Left ventricle myocardium inferior (tissue), 1 donor: ENCODE data around the gene KCNG2. TPM values are rescaled to one million over a fixed set of nuclear protein-coding genes. Genes with fewer than 3 reads are reported as not detected.

Experiments used
- DNase-seq: peaks from one replicate; pipeline ENCODE4 v3.0.0-alpha.2; 2020
- H3K27ac ChIP-seq: fragments of 200-600 bp; replicated peaks from 2 replicates; pipeline ENCODE4 v1.8.0; 2021
- H3K27me3 ChIP-seq: fragments of 200-600 bp; 2 replicates; pipeline ENCODE4 v1.8.0; 2021; ENCODE audit warnings: low read depth
- H3K36me3 ChIP-seq: fragments of 200-600 bp; 2 replicates; pipeline ENCODE4 v1.8.0; 2021
- H3K4me1 ChIP-seq: fragments of 200-600 bp; 2 replicates; pipeline ENCODE4 v1.8.0; 2021
- H3K4me3 ChIP-seq: fragments of 200-600 bp; 2 replicates; pipeline ENCODE4 v1.8.0; 2021; ENCODE audit warnings: mild to moderate bottlenecking, moderate library complexity
- H3K9me3 ChIP-seq: fragments of 200-600 bp; replicated peaks from 2 replicates; pipeline ENCODE4 v1.8.0; 2021
- CTCF ChIP-seq: fragments of 200-600 bp; IDR thresholded peaks from 2 replicates; pipeline ENCODE4 v1.8.0; 2021; ENCODE audit warnings: antibody characterized with exemption, mild to moderate bottlenecking, borderline replicate concordance
- intact Hi-C: fragments of 100-400 bp; cut with micrococcal nuclease; formaldehyde crosslinking; loops from one replicate; pipeline ENCODE4 v1.11.0; 2022
- total RNA-seq: library from RNA; stranded (reverse); fragmentation: NEBNext Ultra II Directional; extraction: Animal tissue kit (Norgen Biotek cat#: 25700); gene quantifications from one replicate; pipeline ENCODE4 v1.2.1, GENCODE V29; 2021
- donor health status: DM: no; HTN: yes; CAD: no; lungs with severe emphysema.

Gene KCNG2
- total RNA-seq, 1 donor from 2014 or later: not detected

- no peak for DNase-seq
- no peak overlapping the region for H3K27ac ChIP-seq
- peaks cover 19% of the 10 kb centered on the region for H3K4me1 ChIP-seq
- no peak for TF ChIP-seq CTCF
- no peak overlapping the region for H3K4me3 ChIP-seq
- H3K27me3 ChIP-seq: no peaks in the 10 kb centered on the region
- peaks cover 6% of the 10 kb centered on the region for H3K9me3 ChIP-seq
- H3K36me3 ChIP-seq: peaks cover 17% of the 10 kb centered on the region
- intact Hi-C loops: no loop called here
Observed at GRCh38 chr18:79923896-79924585, 126.3 kb downstream of the KCNG2 start.

DNA sequence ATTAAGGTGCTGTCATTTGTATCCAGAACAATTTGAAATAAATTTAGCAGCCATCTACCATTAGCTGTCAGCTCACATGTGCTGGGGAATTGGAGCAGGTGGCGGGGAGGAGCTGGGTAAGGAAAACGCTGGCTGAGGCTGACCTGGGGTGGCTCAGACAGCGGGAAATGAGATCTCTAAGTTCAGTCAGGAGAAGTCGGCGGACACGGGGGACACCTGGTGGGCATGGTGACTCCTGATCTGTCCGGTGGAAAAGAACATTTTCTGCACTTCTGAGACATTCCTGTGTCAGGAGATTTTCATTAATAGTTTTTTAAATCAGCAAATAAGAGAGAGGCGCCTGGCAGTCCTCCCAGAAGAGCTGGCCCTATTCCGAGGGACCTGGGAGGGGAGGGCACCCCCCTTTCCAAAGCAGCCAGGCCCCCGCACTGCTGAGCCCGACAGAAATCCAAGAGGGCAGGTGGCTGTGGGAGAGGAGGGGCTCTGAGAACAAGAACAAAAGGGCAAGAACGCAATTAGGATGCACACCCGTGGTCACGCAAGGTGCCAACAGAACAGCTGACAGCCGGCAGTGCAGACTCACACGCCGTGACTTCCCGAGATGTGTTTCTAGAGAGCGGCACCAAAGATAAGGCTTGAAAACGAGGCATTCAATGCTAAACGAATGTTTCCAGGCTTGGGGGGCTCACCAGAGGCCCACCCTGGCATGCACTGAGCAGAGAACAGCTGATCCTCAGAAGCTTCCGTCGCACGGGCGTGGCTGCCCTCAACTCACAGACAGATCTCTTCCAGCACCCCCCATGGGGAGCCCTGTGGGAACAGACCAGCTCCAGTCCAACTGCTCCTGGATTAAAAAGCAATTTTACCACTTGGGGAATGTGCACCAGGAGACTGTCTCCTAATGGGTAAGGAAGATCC, 127.3 kb downstream of the KCNG2 start:
- intact Hi-C loops: no loop called here
- TF ChIP-seq CTCF: peak; percentile 25
- no peaks in the 10 kb centered on the region for H3K27me3 ChIP-seq
- peak overlapping the region; percentile 20 for H3K4me3 ChIP-seq
- H3K36me3 ChIP-seq: peaks cover 25% of the 10 kb centered on the region
- peaks cover 16% of the 10 kb centered on the region for H3K9me3 ChIP-seq
- DNase-seq: no peak
- peaks cover 19% of the 10 kb centered on the region for H3K4me1 ChIP-seq
- H3K27ac ChIP-seq: peak overlapping the region; percentile 31

- TF ChIP-seq CTCF: no peak
- no peaks in the 10 kb centered on the region for H3K27me3 ChIP-seq
- peaks cover 19% of the 10 kb centered on the region for H3K4me1 ChIP-seq
- H3K27ac ChIP-seq: no peak overlapping the region
- H3K4me3 ChIP-seq: no peak overlapping the region
- H3K9me3 ChIP-seq: peaks cover 29% of the 10 kb centered on the region
- H3K36me3 ChIP-seq: peaks cover 34% of the 10 kb centered on the region
- intact Hi-C loops: no loop called here
- no peak for DNase-seq
Observed at GRCh38 chr18:79926306-79926705, 128.6 kb downstream of the KCNG2 start.

DNA sequence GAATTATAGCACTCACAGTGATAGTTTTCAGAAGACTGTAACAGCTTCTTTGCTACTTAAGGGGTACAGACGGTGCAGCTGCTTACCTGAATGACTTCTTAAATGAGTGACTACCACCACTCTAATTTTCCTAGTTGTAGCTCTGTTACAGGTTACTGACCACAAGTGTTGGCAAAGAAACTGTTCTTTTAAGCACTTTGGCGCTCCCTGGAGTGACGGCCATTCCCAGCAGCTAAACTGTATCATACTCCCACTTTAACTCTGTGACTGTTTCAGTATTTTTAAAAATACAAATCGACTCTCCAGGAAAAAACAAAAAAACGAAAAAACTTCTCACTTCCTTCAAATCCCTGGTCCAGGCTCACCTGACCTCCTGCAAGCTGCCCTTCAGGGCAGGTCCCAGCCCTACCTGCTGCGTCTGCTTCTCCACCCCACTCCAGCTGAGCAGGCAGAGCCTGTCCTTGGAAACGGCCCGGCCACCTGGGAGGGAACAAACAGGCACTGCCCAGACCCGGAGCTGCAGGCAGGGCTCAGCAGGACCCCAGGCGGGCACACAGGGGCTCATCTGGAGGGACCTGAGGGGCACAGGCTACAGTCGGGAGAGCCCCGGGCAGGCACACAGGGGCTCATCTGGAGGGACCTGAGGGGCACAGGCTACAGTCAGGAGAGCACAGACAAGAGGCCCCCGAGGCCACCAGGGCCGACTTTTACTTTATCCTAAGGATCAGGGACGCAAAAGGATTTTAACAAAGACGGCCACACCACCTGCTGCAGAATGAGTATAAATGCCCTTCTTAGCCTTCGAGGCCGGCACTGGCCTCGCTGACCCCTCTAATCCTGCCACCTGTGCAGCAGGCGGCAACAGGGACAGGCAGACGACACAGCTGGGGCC, 129.2 kb downstream of the KCNG2 start:
- Histone ChIP-seq H3K4me1 (peaks cover 19% of the 10 kb centered on the region), H3K27ac (no peak overlapping the region), H3K9me3 (peaks cover 35% of the 10 kb centered on the region), H3K27me3 (no peaks in the 10 kb centered on the region), H3K4me3 (no peak overlapping the region), H3K36me3 (peaks cover 41% of the 10 kb centered on the region)
- intact Hi-C loops: no loop called here
- no peak for TF ChIP-seq CTCF
- DNase-seq: no peak
